ENCODE measurements around the gene DUSP16. TPM values are rescaled to one million over a fixed set of nuclear protein-coding genes. Genes with fewer than 3 reads are reported as not detected.
"Not testable (repeated sequence)": the region's sequence is repeated elsewhere in the genome, so short reads cannot be mapped to it uniquely, and the experiment has no call there.

Gene DUSP16
- total RNA-seq, 2 donors from 2014 or later = 9.6 to 18.7 TPM

GRCh38 chr12:12598864-12599263, 36.2 kb upstream of the DUSP16 start:
- H3K4me1 ChIP-seq = no peaks in the 10 kb centered on the region
- no peaks in the 10 kb centered on the region for H3K9me3 ChIP-seq
- TF ChIP-seq CTCF (IDR thresholded peaks at IDR 0.05) = no peak
- no peak overlapping the region for H3K27ac ChIP-seq
- H3K27me3 ChIP-seq = no peaks in the 10 kb centered on the region
- no peak for DNase-seq (ENCODE audit: low spot score)
- H3K4me3 ChIP-seq = no peak overlapping the region
- H3K36me3 ChIP-seq = no peaks in the 10 kb centered on the region

GRCh38 chr12:12596598-12596997, 33.9 kb upstream of the DUSP16 start:
- H3K9me3 ChIP-seq; H3K4me1 ChIP-seq; H3K4me3 ChIP-seq; DNase-seq (ENCODE audit: low spot score); H3K27ac ChIP-seq; H3K36me3 ChIP-seq; H3K27me3 ChIP-seq: not testable (repeated sequence)

- H3K27me3 ChIP-seq; H3K9me3 ChIP-seq; H3K4me3 ChIP-seq; H3K36me3 ChIP-seq; H3K4me1 ChIP-seq; DNase-seq (ENCODE audit: low spot score); H3K27ac ChIP-seq: not testable (repeated sequence)
Measured at GRCh38 chr12:12595929-12596328, 33.3 kb upstream of the DUSP16 start.

GRCh38 chr12:12592930-12593329, 30.3 kb upstream of the DUSP16 start:
- Histone ChIP-seq H3K4me1 (no peaks in the 10 kb centered on the region), H3K27me3 (no peaks in the 10 kb centered on the region), H3K27ac (no peak overlapping the region), H3K9me3 (no peaks in the 10 kb centered on the region), H3K4me3 (no peak overlapping the region), H3K36me3 (no peaks in the 10 kb centered on the region)
- TF ChIP-seq CTCF (IDR thresholded peaks at IDR 0.05) = no peak
- DNase-seq (ENCODE audit: low spot score) = no peak

- no peaks in the 10 kb centered on the region for H3K36me3 ChIP-seq
- DNase-seq (ENCODE audit: low spot score) = no peak
- H3K27ac ChIP-seq = no peak overlapping the region
- H3K27me3 ChIP-seq = no peaks in the 10 kb centered on the region
- TF ChIP-seq CTCF (IDR thresholded peaks at IDR 0.05) = no peak
- H3K9me3 ChIP-seq = no peaks in the 10 kb centered on the region
- no peak overlapping the region for H3K4me3 ChIP-seq
- no peaks in the 10 kb centered on the region for H3K4me1 ChIP-seq
Measured at GRCh38 chr12:12590961-12591360, 28.3 kb upstream of the DUSP16 start.

- not testable (repeated sequence) for H3K9me3 ChIP-seq; DNase-seq (ENCODE audit: low spot score); H3K36me3 ChIP-seq; H3K4me1 ChIP-seq; H3K27ac ChIP-seq; H3K27me3 ChIP-seq; H3K4me3 ChIP-seq
Measured at GRCh38 chr12:12588436-12588835, 25.8 kb upstream of the DUSP16 start.

- Histone ChIP-seq H3K9me3 (no peaks in the 10 kb centered on the region), H3K4me3 (no peak overlapping the region), H3K4me1 (no peaks in the 10 kb centered on the region), H3K27me3 (no peaks in the 10 kb centered on the region), H3K27ac (no peak overlapping the region), H3K36me3 (no peaks in the 10 kb centered on the region)
- no peak for DNase-seq (ENCODE audit: low spot score)
- no peak for TF ChIP-seq CTCF (IDR thresholded peaks at IDR 0.05)
Measured at GRCh38 chr12:12587878-12588277, 25.2 kb upstream of the DUSP16 start.

All from right atrium auricular region (tissue), 2 donors.